NCI-H526 (cell line): ENCODE measurements around the gene CENPVL1.
"Not testable (repeated sequence)": the region's sequence is repeated elsewhere in the genome, so short reads cannot be mapped to it uniquely, and the experiment has no call there.

Experiments used
- DNase-seq, 2 experiments: peaks; one replicate each; lab custom pipeline; 2025; lab: John Stamatoyannopoulos, UW

CENPVL1 gene

DNA sequence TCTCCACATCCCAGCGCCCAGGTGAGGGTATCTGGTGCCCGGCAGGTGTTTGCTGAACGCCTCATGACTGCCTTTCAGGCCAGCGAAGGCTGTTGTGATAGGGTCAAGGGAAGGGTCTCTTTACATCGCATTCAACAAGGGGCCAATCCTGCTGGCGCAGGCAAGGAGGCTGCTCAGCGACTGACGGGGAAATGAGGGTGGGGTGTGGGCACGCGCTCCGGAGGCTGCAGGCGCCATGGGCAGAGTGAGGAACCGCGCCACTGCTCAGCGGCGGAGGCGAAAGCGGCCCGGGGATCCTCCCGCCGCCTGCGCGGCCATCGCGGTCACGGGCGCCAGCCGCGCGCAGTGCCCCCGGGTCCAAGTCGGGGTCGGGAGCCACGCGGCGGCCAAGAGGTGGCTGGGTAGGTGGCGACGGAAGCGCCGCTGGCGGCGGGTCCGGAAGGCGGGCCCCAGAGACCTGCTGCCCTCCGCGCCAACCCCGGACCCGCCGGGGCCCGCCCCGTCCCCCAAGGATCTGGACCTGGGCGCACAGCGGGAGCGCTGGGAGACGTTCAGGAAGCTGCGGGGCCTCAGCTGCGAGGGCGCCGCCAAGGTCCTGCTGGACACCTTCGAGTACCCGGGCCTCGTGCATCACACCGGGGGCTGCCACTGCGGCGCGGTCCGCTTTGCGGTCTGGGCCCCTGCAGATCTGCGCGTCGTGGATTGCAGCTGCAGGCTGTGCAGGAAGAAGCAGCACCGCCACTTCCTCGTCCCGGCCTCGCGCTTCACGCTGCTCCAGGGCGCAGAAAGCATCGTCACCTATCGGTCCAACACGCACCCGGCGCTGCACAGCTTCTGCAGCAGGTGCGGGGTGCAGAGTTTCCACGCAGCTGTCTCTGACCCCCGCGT, at the start of gene CENPVL1:
Gene CENPVL1 (plus strand): TSS at position 236 of the 888 bp plus-strand sequence. CDS start 0 bp downstream, at position 236.
- not testable (repeated sequence) for DNase-seq

DNA sequence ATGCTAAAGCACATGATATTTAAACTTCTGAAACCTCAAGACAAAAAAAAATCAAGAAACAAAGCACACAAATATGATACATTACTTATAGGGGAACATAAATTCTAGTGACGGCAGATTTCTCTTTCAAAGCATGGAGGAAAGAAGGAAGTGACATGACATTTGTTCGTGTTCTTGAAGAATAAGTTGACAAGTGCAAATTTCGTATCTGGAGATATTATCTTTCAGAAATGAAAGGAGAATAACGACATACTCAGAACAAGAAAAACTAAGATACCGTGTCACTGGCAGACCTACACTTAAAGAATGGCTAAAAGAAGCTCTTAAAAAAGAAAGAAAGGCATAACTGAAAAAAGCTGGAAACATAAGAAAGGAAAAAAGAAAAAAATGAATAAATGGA, 44.3 kb upstream of the CENPVL1 start:
- no peak for DNase-seq

DNA sequence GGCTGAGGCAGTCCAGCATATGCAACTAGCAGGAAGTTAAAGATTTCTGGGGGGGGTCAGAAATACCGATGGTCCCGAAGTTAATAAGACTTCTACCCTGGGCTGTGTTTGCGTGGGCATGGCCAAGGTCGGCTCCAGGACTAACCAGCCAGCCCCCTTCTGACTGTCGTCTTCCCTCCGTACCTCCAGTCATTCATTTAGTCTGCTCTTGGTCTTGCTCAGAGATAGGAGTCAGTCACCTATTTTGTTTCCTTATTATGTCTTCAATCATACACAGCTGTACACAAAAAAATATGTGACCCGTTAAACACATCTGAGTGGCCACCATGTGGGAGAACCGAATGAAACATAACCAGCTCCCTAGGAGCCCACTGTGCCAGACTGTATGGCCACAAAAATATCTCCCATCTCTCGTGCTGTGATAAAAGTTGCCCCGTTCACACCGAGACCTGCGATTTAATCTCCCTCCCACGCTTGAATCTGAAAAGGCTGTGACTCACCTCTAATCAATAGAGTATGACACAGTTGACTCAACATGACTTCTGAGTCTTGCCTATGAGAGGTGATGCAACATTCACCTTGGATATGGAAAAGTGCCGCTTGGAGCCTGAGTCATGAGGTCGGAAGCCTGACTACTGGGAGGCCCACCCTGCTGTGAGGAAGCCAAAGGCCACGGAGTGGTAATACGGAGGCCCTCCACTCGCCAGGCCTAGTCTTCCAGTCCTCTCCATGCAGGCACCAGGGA, 30.5 kb upstream of the CENPVL1 start:
- DNase-seq: not testable (repeated sequence)

DNA sequence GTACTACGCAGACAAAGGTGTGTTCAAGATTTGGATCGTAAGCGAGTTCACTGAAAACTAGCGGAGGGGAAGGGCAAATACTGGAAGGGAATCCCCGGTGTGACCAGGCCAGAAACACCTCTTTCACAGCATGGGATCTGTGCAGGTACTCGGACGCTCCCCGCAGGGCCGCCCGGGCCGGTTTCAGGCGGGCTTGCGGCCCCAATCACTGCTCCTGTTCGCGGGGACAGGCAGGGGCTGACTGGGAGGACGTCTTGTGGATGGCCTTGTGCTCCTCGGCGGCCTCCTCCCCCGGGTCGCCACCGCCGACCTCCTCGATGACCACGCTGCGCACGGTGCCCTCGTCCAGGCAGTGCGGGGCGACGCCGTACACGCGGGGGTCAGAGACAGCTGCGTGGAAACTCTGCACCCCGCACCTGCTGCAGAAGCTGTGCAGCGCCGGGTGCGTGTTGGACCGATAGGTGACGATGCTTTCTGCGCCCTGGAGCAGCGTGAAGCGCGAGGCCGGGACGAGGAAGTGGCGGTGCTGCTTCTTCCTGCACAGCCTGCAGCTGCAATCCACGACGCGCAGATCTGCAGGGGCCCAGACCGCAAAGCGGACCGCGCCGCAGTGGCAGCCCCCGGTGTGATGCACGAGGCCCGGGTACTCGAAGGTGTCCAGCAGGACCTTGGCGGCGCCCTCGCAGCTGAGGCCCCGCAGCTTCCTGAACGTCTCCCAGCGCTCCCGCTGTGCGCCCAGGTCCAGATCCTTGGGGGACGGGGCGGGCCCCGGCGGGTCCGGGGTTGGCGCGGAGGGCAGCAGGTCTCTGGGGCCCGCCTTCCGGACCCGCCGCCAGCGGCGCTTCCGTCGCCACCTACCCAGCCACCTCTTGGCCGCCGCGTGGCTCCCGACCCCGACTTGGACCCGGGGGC, 28.2 kb upstream of the CENPVL1 start:
- DNase-seq: not testable (repeated sequence)

DNA sequence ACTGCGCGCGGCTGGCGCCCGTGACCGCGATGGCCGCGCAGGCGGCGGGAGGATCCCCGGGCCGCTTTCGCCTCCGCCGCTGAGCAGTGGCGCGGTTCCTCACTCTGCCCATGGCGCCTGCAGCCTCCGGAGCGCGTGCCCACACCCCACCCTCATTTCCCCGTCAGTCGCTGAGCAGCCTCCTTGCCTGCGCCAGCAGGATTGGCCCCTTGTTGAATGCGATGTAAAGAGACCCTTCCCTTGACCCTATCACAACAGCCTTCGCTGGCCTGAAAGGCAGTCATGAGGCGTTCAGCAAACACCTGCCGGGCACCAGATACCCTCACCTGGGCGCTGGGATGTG, 27.6 kb upstream of the CENPVL1 start, which contains the start of gene CENPVL2:
Gene CENPVL2 (minus strand): TSS at position 112 of the 343 bp plus-strand sequence. CDS start 0 bp downstream, at position 112.
- not testable (repeated sequence) for DNase-seq

DNA sequence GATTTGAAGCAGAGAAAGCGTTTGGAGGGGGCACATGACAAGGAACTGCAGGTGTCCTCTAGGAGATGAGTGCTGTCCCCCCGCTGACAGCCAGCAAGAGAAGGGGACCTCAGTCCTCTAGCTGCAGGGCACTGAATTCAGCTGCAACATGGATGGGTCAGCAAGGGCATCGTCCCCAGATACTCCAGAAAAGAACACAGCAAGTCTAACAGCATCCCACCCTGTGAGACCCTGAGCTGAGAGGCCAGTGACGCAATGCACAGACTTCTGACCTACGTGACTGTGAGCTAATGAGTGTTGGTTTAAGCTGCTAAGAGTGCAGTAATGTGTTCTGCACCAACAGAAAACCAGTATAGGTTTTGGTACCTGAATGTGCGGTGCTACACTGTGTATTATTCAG, 16.1 kb upstream of the CENPVL1 start:
- no peak for DNase-seq

DNA sequence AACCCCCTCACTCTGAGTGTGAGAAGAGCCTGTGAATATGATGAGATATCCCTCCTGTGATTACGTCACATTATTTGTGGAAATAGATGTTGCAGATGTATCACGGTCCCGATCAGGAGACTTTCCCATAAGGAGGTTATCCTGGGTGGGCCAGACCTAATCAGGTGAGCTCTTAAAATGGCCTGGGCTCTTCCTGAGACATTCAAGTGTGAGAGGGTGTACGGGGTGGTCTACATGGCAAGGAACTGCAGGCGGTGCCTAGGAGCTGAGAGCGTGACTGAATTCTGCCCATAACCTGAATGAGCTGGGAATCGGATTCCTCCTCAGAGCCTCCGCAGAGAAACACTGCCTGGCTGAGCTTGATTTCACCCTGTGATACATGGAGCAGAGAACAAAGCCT, 12.9 kb upstream of the CENPVL1 start:
- DNase-seq: no peak

DNA sequence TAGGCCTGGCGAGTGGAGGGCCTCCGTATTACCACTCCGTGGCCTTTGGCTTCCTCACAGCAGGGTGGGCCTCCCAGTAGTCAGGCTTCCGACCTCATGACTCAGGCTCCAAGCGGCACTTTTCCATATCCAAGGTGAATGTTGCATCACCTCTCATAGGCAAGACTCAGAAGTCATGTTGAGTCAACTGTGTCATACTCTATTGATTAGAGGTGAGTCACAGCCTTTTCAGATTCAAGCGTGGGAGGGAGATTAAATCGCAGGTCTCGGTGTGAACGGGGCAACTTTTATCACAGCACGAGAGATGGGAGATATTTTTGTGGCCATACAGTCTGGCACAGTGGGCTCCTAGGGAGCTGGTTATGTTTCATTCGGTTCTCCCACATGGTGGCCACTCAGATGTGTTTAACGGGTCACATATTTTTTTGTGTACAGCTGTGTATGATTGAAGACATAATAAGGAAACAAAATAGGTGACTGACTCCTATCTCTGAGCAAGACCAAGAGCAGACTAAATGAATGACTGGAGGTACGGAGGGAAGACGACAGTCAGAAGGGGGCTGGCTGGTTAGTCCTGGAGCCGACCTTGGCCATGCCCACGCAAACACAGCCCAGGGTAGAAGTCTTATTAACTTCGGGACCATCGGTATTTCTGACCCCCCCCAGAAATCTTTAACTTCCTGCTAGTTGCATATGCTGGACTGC, 2.8 kb downstream of the CENPVL1 start:
- DNase-seq: not testable (repeated sequence)

DNA sequence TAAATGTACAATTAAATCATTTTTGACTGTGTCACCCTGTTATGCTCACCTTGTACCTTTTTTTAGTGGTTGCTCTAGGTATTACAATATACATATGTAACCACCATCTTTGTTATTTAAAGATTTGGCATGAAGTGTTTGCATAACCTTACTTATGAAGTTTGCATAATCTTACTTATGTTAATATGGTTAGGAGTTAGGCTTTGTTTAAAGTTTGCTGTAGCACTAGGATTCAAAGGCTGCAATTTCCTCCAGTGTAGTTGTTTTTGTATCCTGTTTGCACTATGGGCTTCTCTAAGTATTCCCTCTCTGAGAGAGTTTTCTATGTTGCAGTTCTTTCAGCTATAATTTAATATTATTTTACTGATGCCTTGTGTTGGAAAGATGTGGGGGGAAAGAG, 17.9 kb downstream of the CENPVL1 start:
- DNase-seq: peak in 1 of 2 experiments; percentile 15

DNA sequence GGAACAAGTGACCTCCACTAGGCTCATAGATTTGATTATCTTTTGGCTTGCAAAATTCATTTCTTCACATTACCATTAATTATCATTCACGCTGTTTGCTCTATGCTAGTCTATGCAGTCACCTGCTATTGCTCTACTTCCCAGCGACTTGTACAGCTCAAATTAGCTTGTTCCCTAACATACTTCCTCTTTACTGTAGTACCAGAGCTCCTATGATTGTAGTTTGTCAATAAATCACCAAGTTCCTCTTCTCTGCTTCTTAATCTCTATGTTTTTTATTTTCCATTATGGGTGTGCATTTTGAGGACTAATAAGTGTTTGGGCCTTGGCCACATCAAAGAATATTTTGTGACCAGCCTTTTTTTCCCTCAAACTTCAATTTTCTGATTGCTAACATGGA, 26.8 kb downstream of the CENPVL1 start:
- DNase-seq: no peak

DNA sequence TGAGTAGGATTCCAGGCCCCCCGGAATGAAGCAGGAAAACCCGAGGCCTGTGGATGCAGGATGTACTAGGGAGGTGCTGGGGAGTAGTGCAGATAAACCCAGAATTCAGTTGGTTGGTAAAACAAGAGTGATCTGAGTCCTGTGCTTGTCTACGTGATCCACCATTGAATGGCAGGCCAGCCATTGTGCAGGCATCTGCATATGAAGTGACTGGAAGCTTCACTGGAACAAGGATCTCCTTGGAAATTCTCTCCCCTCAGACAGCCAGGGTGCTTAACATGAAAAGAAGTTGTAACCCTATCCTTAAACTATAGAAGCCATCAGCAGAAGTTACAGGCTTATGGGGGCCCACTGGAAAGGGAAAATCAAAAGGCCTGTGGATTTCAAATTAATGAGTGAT, 32.3 kb downstream of the CENPVL1 start:
- DNase-seq: no peak

DNA sequence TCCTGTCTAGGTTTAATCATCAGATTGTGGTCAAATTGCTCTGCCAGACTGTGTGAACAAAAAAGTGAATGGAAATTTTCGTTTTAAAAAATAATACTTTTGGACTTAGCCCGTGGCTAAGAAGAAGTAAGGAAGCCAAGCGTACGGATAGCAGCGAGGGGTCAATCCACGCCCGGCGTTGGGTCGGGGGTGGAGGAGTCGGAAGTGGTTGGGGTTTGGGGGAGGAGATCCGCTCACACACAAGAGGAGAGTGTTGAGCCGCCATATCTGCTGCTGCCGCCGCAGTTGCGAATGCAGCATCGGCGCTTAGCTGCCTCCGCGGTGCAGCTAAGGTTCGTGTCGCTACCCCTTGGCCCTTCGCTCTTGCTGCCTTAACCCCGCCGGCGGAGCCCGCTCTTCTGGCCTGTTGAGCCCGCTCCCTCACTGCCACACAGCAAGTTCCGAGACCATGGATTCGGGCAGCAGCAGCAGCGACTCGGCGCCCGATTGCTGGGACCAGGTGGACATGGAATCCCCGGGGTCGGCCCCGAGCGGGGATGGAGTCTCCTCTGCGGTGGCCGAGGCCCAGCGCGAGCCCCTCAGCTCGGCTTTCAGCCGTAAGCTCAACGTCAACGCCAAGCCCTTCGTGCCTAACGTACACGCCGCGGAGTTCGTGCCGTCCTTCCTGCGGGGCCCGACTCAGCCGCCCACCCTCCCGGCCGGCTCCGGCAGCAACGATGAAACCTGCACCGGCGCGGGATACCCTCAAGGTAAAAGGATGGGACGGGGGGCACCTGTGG, 33.1 kb downstream of the CENPVL1 start, which contains the start of gene GSPT2:
Gene GSPT2 (plus strand): TSS at position 264 of the 779 bp plus-strand sequence. CDS start 185 bp downstream, at position 449.
- peak; percentile 20 to 65 for DNase-seq

DNA sequence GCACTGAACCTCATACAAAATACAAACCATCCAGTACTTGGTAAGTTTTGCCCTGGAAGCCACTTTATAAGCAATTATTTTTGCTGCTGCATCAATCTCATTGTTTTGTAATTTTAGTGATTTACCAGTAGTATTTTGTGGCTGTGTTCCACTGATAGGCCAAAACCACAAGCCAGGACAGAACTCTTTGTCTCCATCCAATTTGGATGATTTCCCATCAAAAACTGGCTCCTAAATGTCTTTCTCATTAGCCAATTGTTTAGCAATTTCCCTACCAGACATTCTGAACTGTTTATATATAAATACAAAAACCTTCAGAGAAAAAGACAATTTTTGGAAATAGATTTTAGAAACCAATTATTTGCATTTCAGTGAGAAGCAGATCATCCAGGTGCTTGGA, 37.4 kb downstream of the CENPVL1 start:
- DNase-seq: no peak

DNA sequence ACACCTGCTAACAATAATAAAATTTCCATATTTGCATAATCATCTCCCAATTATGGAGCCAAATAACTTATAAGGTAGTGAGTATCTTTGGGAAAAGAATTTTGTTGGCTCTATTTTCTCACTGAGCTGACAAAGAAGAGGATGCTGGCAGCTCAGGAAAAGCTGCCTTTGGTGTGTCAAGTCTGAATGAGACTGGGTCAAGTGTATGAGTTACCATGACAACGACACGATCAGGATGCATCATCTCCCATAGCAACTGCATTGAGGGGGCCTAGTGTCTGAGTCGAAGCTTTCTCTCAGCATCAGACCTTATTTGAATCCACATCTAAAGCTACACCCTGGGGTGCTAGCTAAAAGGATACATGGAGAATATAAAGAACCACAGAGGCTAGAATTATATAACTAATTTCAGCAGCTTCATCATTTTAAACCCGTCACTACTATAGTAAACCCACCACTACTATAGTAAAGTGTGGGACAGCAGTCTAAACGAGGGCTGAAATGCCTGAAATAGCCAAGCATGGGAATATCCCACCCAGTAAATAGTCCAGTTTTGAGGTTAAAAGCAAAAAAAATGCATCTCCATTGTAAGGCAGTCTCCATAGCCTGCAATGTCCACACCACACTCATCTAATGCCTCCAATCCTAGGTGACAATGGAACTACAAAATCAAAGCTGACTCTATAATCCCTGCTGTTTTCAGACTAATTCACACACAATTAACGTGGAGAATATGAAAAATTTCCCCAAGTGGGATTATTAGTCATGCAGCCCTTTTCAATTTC, 48.9 kb downstream of the CENPVL1 start:
- DNase-seq: no peak

DNA sequence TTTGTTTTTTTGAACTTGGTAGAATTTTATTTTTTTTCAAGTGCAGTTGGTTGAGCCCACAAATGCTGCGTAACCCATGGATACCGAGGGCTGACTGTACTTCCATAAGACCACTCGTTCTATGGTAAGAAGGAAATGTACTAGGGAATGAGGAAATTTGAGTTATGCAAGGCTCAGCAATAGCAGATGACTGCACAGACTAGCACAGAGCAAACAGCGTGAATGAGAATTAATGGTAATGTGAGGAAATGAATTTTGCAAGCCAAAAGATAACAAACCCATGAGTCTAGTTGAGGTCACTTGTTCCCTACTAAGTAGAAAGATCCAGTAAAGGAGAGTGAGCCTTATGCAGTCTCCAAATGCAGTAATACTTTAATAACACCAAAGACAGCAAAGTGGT, 50.3 kb downstream of the CENPVL1 start:
- DNase-seq: no peak
